LoVo (cell line): ENCODE results near the gene LRRC27.
A peak's percentile ranks its signal among the peaks of the same experiment; 100 is the strongest.

Source experiments
- DNase-seq: peaks from one replicate; pipeline ENCODE4 v3.0.0-alpha.2; 2016; ENCODE audit warnings: low spot score

The LRRC27 gene

DNA sequence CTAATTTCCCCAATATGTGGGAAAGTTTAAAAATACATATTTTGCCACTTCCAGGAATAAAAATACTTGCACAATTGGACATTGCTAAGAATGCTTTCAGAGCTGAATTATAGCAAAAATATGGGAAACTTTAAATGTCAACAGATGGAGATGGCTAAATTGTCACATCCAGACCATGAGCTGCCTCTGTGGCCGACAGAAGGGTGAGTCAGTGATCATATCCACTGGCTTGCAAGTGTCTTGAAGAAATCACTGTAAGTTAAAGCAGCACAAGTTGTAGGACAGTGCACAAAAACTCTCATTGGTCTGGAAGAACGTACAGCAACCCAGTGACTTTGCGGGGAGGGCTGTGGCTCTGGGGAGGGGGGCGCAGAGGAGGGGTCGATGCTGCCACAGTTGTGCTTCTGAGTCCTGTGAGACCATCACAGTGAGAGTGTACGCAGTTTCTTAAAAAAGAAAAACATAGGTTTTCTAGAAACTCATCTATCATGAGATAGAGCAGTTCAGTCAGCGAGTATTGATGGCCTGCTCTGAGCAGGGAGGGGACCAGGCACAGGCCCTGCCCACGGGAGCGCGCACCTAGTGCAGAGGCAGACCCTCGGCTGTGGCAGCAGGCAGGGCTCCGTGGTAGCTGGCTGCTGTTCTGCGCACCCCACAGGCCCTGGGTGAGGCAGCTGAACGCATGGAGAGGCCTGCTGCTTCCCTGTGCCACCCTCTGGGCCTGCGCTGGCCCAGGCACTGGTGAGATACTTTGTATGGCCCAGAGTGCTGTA lies 25.5 kb downstream of the LRRC27 start:
- DNase-seq: no peak

DNA sequence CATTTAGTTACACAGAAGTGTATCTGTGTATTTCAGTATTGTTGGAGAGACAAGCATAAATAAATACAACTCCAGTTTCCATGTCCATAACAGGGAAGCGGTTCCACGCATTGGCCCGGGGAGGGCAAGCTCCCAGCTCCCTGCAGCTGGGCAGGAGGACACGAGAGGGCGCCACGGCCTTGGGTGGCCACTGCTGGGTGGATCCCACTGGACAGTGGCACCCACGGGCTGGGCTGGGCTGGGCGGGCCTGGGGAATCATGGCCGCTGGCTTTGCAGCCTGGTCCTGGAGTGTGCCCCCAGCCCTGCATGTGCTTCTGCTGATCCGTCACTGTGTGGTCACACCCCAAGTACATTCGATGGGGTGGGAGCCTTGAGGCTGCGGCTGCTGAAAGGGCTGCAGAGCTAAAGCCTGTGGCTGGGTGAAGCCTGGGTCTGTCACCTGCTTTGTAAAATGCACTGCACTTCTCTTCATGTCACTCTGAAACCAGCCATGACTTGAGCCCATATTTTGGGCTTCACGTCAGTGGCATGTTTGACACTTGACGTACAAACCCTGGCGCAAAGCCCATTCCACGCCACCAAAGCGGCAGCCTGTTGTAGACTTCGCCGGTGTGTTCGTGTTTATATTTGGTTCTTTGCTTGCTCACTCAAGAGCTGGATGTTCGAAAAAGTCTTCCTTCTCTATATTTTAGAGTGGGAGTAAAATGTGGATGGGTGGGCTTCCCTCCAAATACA lies 27.5 kb downstream of the LRRC27 start:
- no peak for DNase-seq

DNA sequence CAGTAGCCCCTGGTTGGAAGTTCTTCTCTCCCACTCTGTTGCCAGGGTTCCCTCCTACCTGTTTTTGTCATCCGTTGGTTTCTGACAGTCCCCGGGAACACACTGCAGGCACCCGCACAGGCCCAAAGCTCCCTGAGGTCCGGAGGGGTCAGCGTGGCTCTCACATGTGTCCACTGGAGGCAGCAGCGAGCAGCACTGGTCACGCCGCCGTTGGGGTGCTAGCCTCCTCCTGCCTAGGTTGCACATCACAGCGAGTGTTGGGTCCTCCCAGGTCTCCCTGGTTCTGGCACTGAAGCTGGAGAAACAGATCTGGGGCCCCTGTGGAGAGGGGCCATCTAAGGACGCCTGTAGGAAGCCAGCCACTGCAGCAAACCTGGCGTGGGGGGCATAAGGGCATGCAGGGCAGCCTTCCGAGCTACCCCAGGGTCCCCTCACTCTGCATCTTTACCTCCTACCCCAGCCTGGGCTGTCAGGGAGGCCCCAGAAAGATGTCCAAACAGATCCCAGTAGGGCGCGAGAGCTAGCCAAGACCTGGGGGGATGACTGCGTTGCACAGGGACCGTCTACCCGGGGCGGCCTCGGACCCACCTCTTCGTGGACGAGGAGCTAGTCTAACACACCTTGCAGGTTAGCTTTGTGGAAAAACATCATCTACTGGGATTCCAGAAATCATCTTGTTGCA lies 28.9 kb downstream of the LRRC27 start:
- peak; percentile 8 for DNase-seq

- DNase-seq: no peak
Observed at GRCh38 chr10:132361581-132362101, 29.6 kb downstream of the LRRC27 start.

DNA sequence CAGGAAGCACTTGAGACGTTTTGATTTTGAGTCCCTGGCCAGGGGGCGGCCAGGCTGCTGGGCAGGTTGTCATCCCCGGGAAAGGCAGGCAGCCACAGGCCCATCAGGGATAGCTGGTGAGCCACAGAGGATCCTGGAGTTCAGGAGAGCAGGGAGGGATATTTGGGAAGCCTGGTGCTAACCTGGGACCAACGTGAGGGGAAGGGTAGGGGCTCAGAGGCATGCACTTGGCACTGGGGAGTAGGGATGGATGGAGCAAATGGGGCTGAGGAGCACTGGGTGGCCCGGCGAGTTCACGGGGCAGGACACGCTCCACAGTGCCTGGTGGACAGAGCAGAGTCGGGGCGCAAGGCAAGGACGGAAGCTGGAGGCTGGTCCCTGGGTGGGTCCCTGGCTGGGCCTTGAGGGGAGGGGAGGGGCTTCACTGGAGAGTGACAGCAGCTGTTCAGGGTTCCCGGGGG lies 30.2 kb downstream of the LRRC27 start:
- DNase-seq: no peak

DNA sequence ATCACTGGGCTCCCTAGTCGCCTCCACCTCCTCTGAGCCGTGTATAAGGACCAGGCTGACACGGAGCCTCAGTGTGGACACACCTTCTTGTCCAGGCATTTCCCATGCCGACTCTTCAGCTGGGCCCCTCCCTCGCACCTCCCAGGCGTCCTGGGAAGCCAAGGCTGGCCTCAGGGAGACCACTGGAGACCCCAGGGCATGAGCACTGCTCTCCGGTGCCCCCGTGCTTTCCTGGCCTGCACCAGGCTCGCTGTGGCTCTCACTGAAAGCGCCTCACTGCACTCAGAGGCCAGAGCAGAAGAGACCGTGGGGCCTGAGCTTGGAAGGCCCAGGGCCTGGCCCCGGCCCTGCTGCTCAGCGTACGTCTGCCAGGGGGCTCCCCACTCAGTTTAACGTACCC lies 31.4 kb downstream of the LRRC27 start:
- DNase-seq: no peak

DNA sequence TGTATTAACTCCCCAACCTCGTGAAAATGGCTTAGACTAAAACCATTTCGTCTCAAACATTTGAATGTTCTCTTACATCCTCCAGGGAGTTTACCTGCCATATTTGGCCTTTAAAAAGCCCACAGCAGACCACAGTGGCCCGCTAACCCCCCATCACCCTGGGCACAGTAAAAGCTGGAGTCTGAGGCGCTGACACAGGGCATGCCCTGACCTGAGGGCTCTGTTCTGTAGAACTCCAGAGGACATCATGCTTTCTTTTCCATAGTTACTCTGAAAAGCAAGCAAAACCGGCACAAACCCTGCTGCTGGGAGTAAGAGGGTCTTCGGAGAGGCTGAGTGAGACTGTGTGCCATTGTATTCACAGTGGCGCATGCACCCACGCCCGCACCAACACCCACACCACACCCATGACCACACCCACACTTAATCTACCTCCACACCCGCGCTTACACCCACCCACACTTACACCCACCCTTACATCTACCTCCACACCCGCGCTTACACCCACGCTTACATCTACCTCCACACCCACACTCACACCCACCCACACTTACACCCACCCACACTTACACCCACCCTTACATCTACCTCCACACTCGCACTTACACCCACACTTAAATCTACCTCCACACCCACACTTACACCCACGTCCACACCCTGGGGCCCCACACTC lies 32.1 kb downstream of the LRRC27 start:
- DNase-seq: no peak

GRCh38 chr10:132364594-132364970 lies 32.6 kb downstream of the LRRC27 start:
- DNase-seq: no peak

- no peak for DNase-seq
Observed at GRCh38 chr10:132365102-132365501, 33.1 kb downstream of the LRRC27 start.

DNA sequence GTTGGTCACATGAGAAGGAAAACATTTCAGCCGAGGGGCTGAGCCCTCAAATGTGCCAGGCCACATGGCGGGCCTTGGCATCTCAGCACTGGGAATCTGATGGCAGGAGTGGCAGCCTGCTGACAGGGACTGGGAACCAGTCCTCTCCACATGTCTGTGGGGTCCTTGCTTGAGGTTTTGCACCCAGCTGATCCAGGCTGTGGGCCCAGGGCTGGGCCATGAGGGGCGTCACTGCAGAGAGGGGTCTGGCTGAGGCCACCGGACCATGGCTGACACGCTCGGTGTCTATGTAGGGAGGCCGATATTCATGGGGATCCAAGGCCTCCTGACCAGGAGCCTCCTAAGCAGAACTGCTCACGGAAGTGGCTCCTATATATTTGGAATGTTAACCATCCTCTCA lies 34.0 kb downstream of the LRRC27 start:
- no peak for DNase-seq

- no peak for DNase-seq
Observed at GRCh38 chr10:132366499-132366898, 34.5 kb downstream of the LRRC27 start.

DNA sequence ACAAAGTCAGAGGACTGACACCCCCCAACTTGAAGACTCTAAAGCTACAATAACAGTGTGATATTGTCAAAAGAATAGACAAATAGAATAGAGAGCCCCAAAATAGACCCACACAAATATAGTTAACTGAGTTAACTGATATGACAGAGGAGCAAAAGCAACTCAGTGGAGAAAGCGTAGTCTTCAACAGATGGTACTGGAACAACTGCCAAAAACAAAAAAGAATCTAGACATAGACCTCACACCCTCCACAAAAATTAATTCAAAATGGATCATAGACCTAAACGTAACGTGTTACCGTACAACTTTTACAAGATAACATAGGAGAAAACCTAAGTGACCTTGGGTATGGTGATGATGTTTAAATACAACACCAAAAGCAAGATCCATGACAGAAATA lies 36.4 kb downstream of the LRRC27 start:
- DNase-seq: no peak

GRCh38 chr10:132368881-132369635 lies 37.1 kb downstream of the LRRC27 start:
- DNase-seq: no peak

GRCh38 chr10:132369636-132370185 lies 37.7 kb downstream of the LRRC27 start:
- no peak for DNase-seq

- no peak for DNase-seq
Observed at GRCh38 chr10:132370426-132371340, 38.7 kb downstream of the LRRC27 start.

- DNase-seq: peak; percentile 14
Observed at GRCh38 chr10:132371641-132372081, 39.7 kb downstream of the LRRC27 start.

DNA sequence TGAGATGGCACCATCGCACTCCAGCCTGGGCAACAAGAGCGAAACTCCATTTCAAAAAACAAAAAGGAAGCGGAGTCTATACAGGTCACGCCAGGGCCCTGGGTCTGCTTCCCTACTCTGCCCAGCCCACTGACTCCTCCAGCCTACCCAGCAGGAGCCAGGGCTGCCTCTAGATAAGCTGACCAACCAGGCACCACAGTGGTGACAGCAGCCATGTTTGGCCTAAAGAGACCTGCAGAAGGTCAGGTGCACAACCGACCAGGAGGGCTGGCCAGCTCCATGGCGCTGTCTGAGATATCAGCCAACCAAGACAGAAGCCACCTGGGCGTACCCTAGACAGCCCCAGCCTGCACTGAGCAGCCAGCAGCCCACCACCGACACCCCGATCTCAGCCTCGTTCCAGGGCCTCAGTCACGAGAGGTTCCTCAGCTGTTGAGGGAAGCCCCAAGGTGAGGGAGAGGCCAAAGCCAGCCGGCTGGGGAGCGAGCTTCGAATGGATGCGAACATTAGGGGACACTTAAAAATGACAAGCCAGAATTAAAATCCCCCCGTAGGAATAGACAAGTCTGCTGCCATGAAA lies 40.6 kb downstream of the LRRC27 start:
- DNase-seq: no peak

DNA sequence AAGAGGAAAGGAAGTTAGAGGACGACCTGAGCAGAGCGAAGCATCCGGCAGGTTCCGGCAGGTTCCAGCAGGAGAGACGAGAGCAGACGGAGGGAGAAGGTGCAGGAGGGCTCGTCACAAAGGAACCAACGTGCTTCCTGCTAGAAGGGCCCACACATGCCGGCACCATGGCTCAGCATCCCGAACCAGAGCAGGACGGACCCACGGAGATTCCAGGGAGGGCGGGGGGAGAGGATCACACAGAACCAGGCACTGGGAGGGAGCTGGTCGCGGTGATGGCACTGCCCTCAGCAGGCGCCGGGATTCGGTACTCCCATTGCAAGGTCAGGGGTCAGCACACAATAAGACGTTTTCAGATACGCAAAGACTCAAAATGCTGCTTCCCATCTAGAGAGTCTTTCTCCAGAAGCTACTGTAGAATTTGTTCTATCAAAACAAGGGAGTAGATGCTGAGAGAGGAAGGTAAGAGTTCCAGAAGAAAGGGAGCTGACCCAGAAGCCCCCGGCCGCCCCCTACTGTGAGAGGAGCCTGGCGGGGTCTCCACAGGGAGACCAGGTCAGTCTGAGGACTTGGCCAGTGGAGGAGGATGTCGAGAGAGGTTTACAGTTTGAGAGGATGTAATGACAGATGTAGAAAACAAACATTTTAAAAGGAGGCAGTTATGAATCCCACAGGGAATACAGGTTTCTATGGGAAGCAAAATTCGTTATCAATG lies 41.4 kb downstream of the LRRC27 start:
- DNase-seq: no peak

- DNase-seq: no peak
Observed at GRCh38 chr10:132374176-132374575, 42.2 kb downstream of the LRRC27 start.
